ENCODE results near the gene SPINK4. TPM values are rescaled to one million over a fixed set of nuclear protein-coding genes. Genes with fewer than 3 reads are reported as not detected.

The SPINK4 gene
- total RNA-seq: not detected

DNA sequence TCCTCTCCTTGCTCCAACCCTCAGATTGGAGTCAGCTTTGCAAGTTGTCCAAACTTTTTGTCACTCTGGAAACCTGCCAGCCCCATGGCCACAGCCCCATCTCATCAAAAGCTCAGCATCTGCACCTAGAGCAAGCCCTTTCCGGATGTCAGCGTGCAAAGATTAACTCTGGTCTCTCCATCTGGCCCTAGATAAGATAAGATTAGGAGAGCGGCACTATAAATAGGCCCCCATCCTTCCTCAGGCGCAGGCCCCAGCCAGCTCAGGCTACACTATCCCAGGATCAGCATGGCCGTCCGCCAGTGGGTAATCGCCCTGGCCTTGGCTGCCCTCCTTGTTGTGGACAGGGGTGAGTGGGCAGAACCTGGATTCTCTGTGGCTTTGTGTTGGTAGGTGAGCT, at the start of gene SPINK4:
Gene SPINK4, plus strand, starts transcription at position 247 of the 400 bp plus-strand sequence. Its CDS starts 42 bp downstream, at position 289.
- peak within 1 kb of the TSS in 2 of 3 donors; percentile 33 to 60 for H3K9ac ChIP-seq (ENCODE audit: low read depth in 1 of 3, low read length in 3 of 3)
- no peaks in the 10 kb centered on the region for H3K9me3 ChIP-seq (ENCODE audit: control insufficient read depth in 3 of 3, low read length in 3 of 3)
- H3K4me1 ChIP-seq (ENCODE audit: control insufficient read depth in 3 of 3, insufficient read depth in 3 of 3, low read length in 3 of 3): peaks cover 12 to 20% (median 13%) of the 10 kb centered on the region in 3 donors
- H3K27ac ChIP-seq (ENCODE audit: low read depth, low read length): peak within 1 kb of the TSS; percentile 30
- H3K36me3 ChIP-seq (ENCODE audit: control insufficient read depth in 3 of 3, insufficient read depth in 3 of 3, low read length in 3 of 3): no peaks in the 10 kb centered on the region
- peak within 1 kb of the TSS in 1 of 3 donors; percentile 5 for H3K4me3 ChIP-seq (ENCODE audit: low read length in 3 of 3)
- H3K27me3 ChIP-seq (ENCODE audit: control insufficient read depth in 3 of 3, insufficient read depth in 3 of 3, low read length in 3 of 3): peaks cover 0 to 4% (median 0%) of the 10 kb centered on the region in 3 donors

DNA sequence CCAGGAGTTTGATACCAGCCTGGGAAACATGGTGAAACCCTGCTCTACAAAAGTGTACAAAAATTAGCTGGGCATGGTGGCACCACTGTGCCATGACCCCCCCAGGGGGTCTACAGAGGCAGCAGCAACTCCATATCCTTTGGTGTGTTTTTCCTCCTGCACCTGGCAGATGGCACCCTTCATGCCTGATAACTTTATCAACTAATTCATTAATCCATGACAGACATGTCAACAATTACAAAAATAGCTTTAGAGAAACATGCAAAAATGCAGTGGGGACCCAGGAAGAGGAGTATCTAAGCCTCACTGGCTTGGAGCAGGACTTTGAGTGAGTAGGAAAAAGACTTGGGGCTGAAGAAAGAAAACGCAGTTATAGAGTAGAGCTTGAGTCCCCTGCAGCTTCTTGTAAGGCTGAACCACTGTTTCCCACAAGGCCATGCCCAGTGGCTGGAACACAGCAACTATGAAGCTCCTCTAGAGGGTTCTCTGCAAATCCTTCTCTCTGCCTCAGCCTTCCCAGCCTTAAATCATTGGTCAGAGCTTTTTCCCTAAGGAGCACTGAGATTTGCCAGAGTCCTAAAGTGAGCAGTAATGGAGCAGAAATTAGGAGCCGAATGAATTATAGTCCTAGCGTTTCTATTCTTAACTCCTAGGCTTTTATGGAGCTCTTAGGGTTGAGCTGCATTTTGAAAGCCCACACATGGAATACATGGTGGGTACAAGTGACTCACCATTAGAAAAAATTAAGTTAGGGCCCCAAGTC, 47.3 kb upstream of the SPINK4 start:
- no peaks in the 10 kb centered on the region for H3K9me3 ChIP-seq (ENCODE audit: control insufficient read depth in 3 of 3, low read length in 3 of 3)
- no peak overlapping the region for H3K27ac ChIP-seq (ENCODE audit: low read depth, low read length)

GRCh38 chr9:33193818-33194217, 46.1 kb upstream of the SPINK4 start:
- Histone ChIP-seq H3K4me1 (ENCODE audit: control insufficient read depth in 3 of 3, insufficient read depth in 3 of 3, low read length in 3 of 3) (peaks cover 13 to 20% (median 16%) of the 10 kb centered on the region in 3 donors), H3K9me3 (ENCODE audit: control insufficient read depth in 3 of 3, low read length in 3 of 3) (no peaks in the 10 kb centered on the region), H3K4me3 (ENCODE audit: low read length in 3 of 3) (no peak overlapping the region), H3K27me3 (ENCODE audit: control insufficient read depth in 3 of 3, insufficient read depth in 3 of 3, low read length in 3 of 3) (no peaks in the 10 kb centered on the region), H3K9ac (ENCODE audit: low read depth in 1 of 3, low read length in 3 of 3) (no peak overlapping the region), H3K36me3 (ENCODE audit: control insufficient read depth in 3 of 3, insufficient read depth in 3 of 3, low read length in 3 of 3) (no peaks in the 10 kb centered on the region), H3K27ac (ENCODE audit: low read depth, low read length) (no peak overlapping the region)

More for the DNA sequence above, 47.3 kb upstream of the SPINK4 start:
- H3K4me3 ChIP-seq (ENCODE audit: low read length in 3 of 3): no peak overlapping the region
- no peaks in the 10 kb centered on the region for H3K36me3 ChIP-seq (ENCODE audit: control insufficient read depth in 3 of 3, insufficient read depth in 3 of 3, low read length in 3 of 3)
- H3K9ac ChIP-seq (ENCODE audit: low read depth in 1 of 3, low read length in 3 of 3): no peak overlapping the region
- no peaks in the 10 kb centered on the region for H3K27me3 ChIP-seq (ENCODE audit: control insufficient read depth in 3 of 3, insufficient read depth in 3 of 3, low read length in 3 of 3)
- H3K4me1 ChIP-seq (ENCODE audit: control insufficient read depth in 3 of 3, insufficient read depth in 3 of 3, low read length in 3 of 3): peaks cover 14 to 21% (median 14%) of the 10 kb centered on the region in 3 donors

GRCh38 chr9:33196736-33197135, 43.2 kb upstream of the SPINK4 start:
- Histone ChIP-seq H3K4me3 (ENCODE audit: low read length in 3 of 3) (no peak overlapping the region), H3K36me3 (ENCODE audit: control insufficient read depth in 3 of 3, insufficient read depth in 3 of 3, low read length in 3 of 3) (no peaks in the 10 kb centered on the region), H3K27me3 (ENCODE audit: control insufficient read depth in 3 of 3, insufficient read depth in 3 of 3, low read length in 3 of 3) (no peaks in the 10 kb centered on the region), H3K27ac (ENCODE audit: low read depth, low read length) (peak overlapping the region; percentile 38), H3K9ac (ENCODE audit: low read depth in 1 of 3, low read length in 3 of 3) (no peak overlapping the region), H3K9me3 (ENCODE audit: control insufficient read depth in 3 of 3, low read length in 3 of 3) (no peaks in the 10 kb centered on the region), H3K4me1 (ENCODE audit: control insufficient read depth in 3 of 3, insufficient read depth in 3 of 3, low read length in 3 of 3) (peaks cover 13 to 20% (median 17%) of the 10 kb centered on the region in 3 donors)

DNA sequence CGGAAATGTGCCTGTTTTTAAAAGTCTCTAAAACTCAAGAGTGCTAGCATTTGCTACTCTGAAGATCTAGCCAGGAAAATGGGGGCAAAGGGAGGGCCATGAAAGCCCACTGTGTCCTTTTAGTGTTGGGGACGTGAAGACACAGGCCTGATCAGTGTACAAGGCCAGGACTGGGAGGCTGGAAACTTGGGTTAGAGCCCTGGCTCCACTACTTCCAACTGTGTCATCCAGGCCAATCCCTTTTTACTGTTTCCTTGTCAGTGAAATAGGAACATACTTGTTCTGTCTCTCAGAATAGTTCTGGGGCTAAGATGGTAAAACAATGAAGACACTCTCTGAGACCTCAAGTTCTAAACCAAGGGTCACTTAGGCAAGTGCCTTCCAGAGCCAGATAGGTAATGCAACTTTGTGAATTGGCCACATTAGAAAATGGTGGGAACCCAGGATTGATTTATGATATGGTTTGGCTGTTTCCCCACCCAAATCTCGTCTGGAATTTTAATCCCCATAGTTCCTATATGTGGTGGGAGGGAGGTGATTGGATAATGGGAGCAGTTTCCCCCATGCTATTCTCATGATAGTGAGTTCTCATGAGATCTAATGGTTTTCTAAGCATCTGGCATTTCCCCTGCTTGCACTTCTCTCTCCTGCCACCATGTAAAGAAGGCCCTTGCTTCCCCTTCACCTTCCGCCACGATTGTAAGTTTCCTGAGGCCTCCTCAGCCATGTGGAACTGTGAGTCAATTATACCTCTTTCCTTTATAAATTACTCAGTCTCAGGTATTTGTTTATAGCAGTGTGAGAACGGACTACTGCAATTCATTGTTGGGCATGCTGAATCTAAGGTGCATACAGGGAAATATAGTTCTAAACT, 42.5 kb upstream of the SPINK4 start:
- no peaks in the 10 kb centered on the region for H3K9me3 ChIP-seq (ENCODE audit: control insufficient read depth in 3 of 3, low read length in 3 of 3)
- peak overlapping the region in 1 of 3 donors; percentile 27 for H3K9ac ChIP-seq (ENCODE audit: low read depth in 1 of 3, low read length in 3 of 3)
- H3K4me1 ChIP-seq (ENCODE audit: control insufficient read depth in 3 of 3, insufficient read depth in 3 of 3, low read length in 3 of 3): peaks cover 16 to 18% (median 17%) of the 10 kb centered on the region in 3 donors

DNA sequence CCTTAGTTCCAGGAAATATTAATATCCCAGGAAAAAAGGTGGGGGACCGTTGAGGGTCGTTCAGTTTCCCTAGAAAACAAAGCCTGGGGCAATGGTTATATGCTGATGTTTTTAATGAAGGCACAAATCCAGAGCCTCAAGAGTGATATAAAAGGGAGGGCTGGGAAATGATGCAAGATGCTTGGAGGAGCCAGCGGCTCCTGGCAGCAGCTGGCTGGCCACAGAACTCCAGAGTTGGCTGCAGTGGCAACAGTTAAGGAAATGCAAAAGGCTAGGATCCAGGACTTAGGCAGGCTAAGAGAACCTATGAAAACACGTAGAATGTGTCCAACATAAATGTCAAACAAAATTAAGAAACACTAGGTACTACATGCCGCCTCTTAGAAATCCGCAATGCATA, 41.8 kb upstream of the SPINK4 start:
- Histone ChIP-seq H3K4me1 (ENCODE audit: control insufficient read depth in 3 of 3, insufficient read depth in 3 of 3, low read length in 3 of 3) (peaks cover 15 to 22% (median 19%) of the 10 kb centered on the region in 3 donors), H3K27ac (ENCODE audit: low read depth, low read length) (peak overlapping the region; percentile 38), H3K4me3 (ENCODE audit: low read length in 3 of 3) (no peak overlapping the region), H3K36me3 (ENCODE audit: control insufficient read depth in 3 of 3, insufficient read depth in 3 of 3, low read length in 3 of 3) (no peaks in the 10 kb centered on the region), H3K9me3 (ENCODE audit: control insufficient read depth in 3 of 3, low read length in 3 of 3) (no peaks in the 10 kb centered on the region), H3K27me3 (ENCODE audit: control insufficient read depth in 3 of 3, insufficient read depth in 3 of 3, low read length in 3 of 3) (no peaks in the 10 kb centered on the region), H3K9ac (ENCODE audit: low read depth in 1 of 3, low read length in 3 of 3) (peak overlapping the region in 1 of 3 donors; percentile 27)

More for the DNA sequence above, 42.5 kb upstream of the SPINK4 start:
- H3K4me3 ChIP-seq (ENCODE audit: low read length in 3 of 3): no peak overlapping the region
- H3K27me3 ChIP-seq (ENCODE audit: control insufficient read depth in 3 of 3, insufficient read depth in 3 of 3, low read length in 3 of 3): no peaks in the 10 kb centered on the region
- H3K27ac ChIP-seq (ENCODE audit: low read depth, low read length): peak overlapping the region; percentile 38
- no peaks in the 10 kb centered on the region for H3K36me3 ChIP-seq (ENCODE audit: control insufficient read depth in 3 of 3, insufficient read depth in 3 of 3, low read length in 3 of 3)

- Histone ChIP-seq H3K9ac (ENCODE audit: low read depth in 1 of 3, low read length in 3 of 3) (no peak overlapping the region), H3K27me3 (ENCODE audit: control insufficient read depth in 3 of 3, insufficient read depth in 3 of 3, low read length in 3 of 3) (no peaks in the 10 kb centered on the region), H3K4me1 (ENCODE audit: control insufficient read depth in 3 of 3, insufficient read depth in 3 of 3, low read length in 3 of 3) (peaks cover 15 to 22% (median 17%) of the 10 kb centered on the region in 3 donors)
Observed at GRCh38 chr9:33202018-33202417, 37.9 kb upstream of the SPINK4 start.

GRCh38 chr9:33202552-33203201, 37.3 kb upstream of the SPINK4 start:
- peak overlapping the region in 1 of 3 donors; percentile 11 for H3K4me3 ChIP-seq (ENCODE audit: low read length in 3 of 3)
- no peaks in the 10 kb centered on the region for H3K27me3 ChIP-seq (ENCODE audit: control insufficient read depth in 3 of 3, insufficient read depth in 3 of 3, low read length in 3 of 3)
- H3K27ac ChIP-seq (ENCODE audit: low read depth, low read length): no peak overlapping the region
- no peaks in the 10 kb centered on the region for H3K9me3 ChIP-seq (ENCODE audit: control insufficient read depth in 3 of 3, low read length in 3 of 3)
- H3K36me3 ChIP-seq (ENCODE audit: control insufficient read depth in 3 of 3, insufficient read depth in 3 of 3, low read length in 3 of 3): no peaks in the 10 kb centered on the region
- H3K9ac ChIP-seq (ENCODE audit: low read depth in 1 of 3, low read length in 3 of 3): no peak overlapping the region
- peaks cover 8 to 16% (median 11%) of the 10 kb centered on the region in 3 donors for H3K4me1 ChIP-seq (ENCODE audit: control insufficient read depth in 3 of 3, insufficient read depth in 3 of 3, low read length in 3 of 3)

More at GRCh38 chr9:33202018-33202417, 37.9 kb upstream of the SPINK4 start:
- Histone ChIP-seq H3K9me3 (ENCODE audit: control insufficient read depth in 3 of 3, low read length in 3 of 3) (no peaks in the 10 kb centered on the region), H3K36me3 (ENCODE audit: control insufficient read depth in 3 of 3, insufficient read depth in 3 of 3, low read length in 3 of 3) (no peaks in the 10 kb centered on the region), H3K4me3 (ENCODE audit: low read length in 3 of 3) (no peak overlapping the region), H3K27ac (ENCODE audit: low read depth, low read length) (no peak overlapping the region)

- H3K27me3 ChIP-seq (ENCODE audit: control insufficient read depth in 3 of 3, insufficient read depth in 3 of 3, low read length in 3 of 3): no peaks in the 10 kb centered on the region
- no peaks in the 10 kb centered on the region for H3K36me3 ChIP-seq (ENCODE audit: control insufficient read depth in 3 of 3, insufficient read depth in 3 of 3, low read length in 3 of 3)
- no peak overlapping the region for H3K9ac ChIP-seq (ENCODE audit: low read depth in 1 of 3, low read length in 3 of 3)
- no peaks in the 10 kb centered on the region for H3K9me3 ChIP-seq (ENCODE audit: control insufficient read depth in 3 of 3, low read length in 3 of 3)
- no peak overlapping the region for H3K4me3 ChIP-seq (ENCODE audit: low read length in 3 of 3)
- H3K27ac ChIP-seq (ENCODE audit: low read depth, low read length): no peak overlapping the region
- H3K4me1 ChIP-seq (ENCODE audit: control insufficient read depth in 3 of 3, insufficient read depth in 3 of 3, low read length in 3 of 3): peaks cover 4 to 11% (median 8%) of the 10 kb centered on the region in 3 donors
Observed at GRCh38 chr9:33209394-33209793, 30.6 kb upstream of the SPINK4 start.
